ENCODE data around the gene PCSK4.
"Not testable (repeated sequence)": the region's sequence is repeated elsewhere in the genome, so short reads cannot be mapped to it uniquely, and the experiment has no call there.

Gene PCSK4

GRCh38 chr19:1490311-1491113 is at the start of gene PCSK4:
Gene PCSK4, minus strand, starts transcription at chr19:1490350. Its CDS starts 4 bp downstream, at chr19:1490346.
- peak; percentile 97 for DNase-seq
- ATAC-seq, result peak; percentile 94

GRCh38 chr19:1539749-1540148 is 49.6 kb upstream of the PCSK4 start:
- DNase-seq, ATAC-seq: not testable (repeated sequence)

GRCh38 chr19:1538978-1539377 is 48.8 kb upstream of the PCSK4 start:
- DNase-seq, result no peak
- no peak for ATAC-seq

- ATAC-seq, DNase-seq: not testable (repeated sequence)
Observed at GRCh38 chr19:1535699-1536098, 45.5 kb upstream of the PCSK4 start.

- ATAC-seq (no peak), DNase-seq (no peak)
Observed at GRCh38 chr19:1534972-1535371, 44.8 kb upstream of the PCSK4 start.

GRCh38 chr19:1533510-1534150 is 43.5 kb upstream of the PCSK4 start:
- no peak for ATAC-seq

GRCh38 chr19:1532003-1532402 is 41.9 kb upstream of the PCSK4 start:
- no peak for DNase-seq
- ATAC-seq, result no peak

More at GRCh38 chr19:1533510-1534150, 43.5 kb upstream of the PCSK4 start:
- DNase-seq, result no peak

GRCh38 chr19:1531587-1531986 is 41.4 kb upstream of the PCSK4 start:
- DNase-seq (no peak), ATAC-seq (no peak)

GRCh38 chr19:1530856-1531255 is 40.7 kb upstream of the PCSK4 start:
- ATAC-seq, DNase-seq: not testable (repeated sequence)

- ATAC-seq (no peak), DNase-seq (no peak)
Observed at GRCh38 chr19:1529430-1529816, 39.3 kb upstream of the PCSK4 start.

GRCh38 chr19:1528596-1529429 is 38.7 kb upstream of the PCSK4 start:
- DNase-seq (no peak), ATAC-seq (no peak)

- DNase-seq, result no peak
- no peak for ATAC-seq
Observed at GRCh38 chr19:1527650-1528309, 37.6 kb upstream of the PCSK4 start.

- no peak for DNase-seq
- ATAC-seq, result no peak
Observed at GRCh38 chr19:1526979-1527649, 37.0 kb upstream of the PCSK4 start.

GRCh38 chr19:1526066-1526778 is 36.1 kb upstream of the PCSK4 start:
- no peak for DNase-seq
- no peak for ATAC-seq

- ATAC-seq, result no peak
Observed at GRCh38 chr19:1525343-1525742, 35.2 kb upstream of the PCSK4 start.

GRCh38 chr19:1524972-1525325 is 34.8 kb upstream of the PCSK4 start:
- no peak for ATAC-seq
- no peak for DNase-seq

More at GRCh38 chr19:1525343-1525742, 35.2 kb upstream of the PCSK4 start:
- no peak for DNase-seq

- DNase-seq (no peak), ATAC-seq (no peak)
Observed at GRCh38 chr19:1524287-1524971, 34.3 kb upstream of the PCSK4 start.

- DNase-seq, result no peak
- no peak for ATAC-seq
Observed at GRCh38 chr19:1523412-1524286, 33.5 kb upstream of the PCSK4 start, which contains the start of gene PLK5. Gene PLK5, plus strand, starts transcription at chr19:1524077. Its CDS starts 2,920 bp downstream, at chr19:1526997.

GRCh38 chr19:1522838-1523237 is 32.7 kb upstream of the PCSK4 start:
- DNase-seq, result no peak
- no peak for ATAC-seq
